Stimulated activated CD4-positive, alpha-beta T cell treated with anti-CD3 and anti-CD28 coated beads, Interleukin-2, amount 100 ng/mL, for 24 hours (primary cell): ENCODE measurements around the gene RAB11FIP5.
"Not testable (repeated sequence)": the region's sequence is repeated elsewhere in the genome, so short reads cannot be mapped to it uniquely, and the experiment has no call there.

Source experiments
- DNase-seq, 2 donors: peaks; one replicate each; pipeline ENCODE4 v3.0.0-alpha.2; 2020

Gene RAB11FIP5

DNA sequence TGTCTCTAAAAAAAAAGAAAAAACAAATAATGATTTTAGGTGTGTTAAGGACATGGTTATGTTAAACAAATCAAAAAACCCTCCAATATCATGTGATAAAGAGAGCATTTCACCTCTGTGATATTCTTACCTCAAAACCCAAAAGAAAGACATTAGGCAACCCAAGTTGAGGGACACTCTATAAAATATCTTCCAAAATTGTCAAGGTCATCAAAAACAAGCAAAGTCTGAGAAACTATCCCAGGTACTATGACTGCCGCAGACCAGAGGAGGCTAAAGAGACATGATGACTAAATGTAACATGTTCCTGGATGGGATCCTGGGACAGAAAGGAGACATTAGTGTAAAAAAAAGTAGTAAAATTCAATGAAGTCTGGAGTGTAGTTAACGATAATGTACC is 45.7 kb downstream of the RAB11FIP5 start:
- DNase-seq: no peak

DNA sequence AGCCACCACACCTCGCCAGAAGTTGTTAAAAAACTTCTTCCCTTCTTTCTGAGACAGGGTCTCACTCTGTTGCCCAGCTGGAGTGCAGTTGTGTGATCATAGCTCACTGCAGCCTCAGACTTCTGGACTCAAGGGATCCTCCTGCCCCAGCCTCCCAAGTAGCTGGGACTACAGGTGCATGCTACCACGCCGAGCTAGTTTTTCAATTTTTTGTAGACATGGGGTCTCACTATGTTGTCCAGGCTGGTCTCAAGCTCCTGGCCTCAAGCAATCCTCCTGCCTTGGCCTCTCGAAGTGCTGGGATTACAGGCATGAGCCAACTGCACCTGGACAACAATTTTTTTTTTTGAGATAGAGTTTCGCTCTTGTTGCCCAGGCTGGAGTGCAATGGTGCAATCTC is 47.7 kb downstream of the RAB11FIP5 start:
- not testable (repeated sequence) for DNase-seq

DNA sequence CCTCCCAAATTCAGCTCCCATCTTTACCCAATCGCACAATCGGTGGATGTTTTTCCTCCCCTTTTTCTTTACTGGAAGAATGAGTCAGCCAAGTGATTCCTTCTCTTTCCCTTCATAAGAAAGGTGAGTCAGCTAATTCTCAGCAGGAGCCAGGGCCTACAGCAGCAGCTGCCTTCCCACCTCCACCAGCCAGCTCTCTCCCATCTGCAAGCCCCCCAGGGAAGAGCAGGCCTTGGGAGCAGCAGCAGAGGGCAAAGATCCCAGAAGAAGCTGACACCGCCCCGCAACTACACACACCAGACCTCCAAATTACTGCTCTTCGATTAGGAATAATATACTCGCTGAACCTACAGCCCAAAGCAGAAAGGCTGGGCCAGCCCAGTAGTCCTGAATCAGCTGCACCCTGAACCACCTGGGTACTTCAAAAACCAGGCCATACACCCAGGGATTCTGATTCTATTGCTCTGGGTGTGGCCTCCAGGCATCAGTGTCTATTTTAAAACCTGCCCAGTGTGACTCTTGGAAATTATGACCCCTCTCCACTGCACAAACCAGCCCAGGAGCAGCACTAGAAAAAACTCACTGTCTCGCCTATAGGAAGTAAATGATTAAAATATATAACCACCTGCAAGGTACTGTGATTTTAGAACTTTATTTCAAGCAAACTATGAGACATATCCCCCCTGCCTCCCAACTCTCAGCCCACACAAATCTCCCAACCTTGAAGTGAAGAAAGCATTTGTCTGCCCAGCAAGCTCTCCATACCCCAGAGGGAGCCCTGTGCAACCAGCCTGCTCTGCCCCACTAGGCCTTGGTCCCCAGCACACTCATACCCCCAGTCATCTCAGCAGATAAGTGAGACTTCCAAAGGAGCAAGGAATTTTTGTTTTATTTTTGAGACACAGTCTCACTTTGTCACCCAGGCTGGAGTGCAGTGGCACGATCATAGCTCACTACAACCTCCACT is 48.6 kb downstream of the RAB11FIP5 start:
- DNase-seq: no peak

DNA sequence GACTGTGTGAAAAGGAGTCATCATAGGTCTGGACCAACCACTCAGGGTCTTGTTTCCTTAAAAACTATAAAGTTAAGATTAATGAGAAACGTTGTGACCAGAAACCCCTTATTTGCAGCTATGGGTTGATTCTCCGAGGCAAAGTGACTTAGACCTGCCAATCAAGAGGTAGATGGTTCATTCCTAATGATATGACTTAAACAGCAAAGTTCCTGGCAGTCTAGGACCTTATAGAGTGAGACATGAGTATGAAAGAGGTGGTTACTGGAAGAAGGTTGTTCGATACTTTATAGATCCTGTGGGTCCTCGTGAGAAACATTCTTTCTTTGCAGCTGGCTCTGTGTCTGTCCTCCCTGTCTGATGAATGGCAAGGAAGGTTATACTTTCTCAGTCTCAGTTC is 49.3 kb downstream of the RAB11FIP5 start:
- no peak for DNase-seq

DNA sequence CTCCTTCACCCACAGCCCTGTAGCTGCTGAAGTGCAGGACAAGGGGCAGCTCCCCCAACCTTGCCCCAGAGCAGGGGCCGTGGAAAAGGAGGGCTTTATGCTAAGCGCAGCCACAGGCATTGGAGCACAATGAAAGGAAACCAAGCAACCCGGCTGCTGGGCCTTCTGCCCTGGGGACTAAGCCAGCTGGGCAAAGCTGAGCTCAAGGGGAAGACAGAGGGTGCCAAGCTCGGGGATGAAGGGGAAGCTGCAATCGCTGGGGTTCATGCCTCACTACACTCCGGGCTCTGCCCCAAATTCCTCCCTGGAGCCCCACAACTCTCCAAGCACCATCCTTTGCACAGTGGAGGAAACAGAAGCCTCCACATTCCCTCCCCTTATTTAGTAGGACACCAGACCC is 53.6 kb downstream of the RAB11FIP5 start:
- no peak for DNase-seq

DNA sequence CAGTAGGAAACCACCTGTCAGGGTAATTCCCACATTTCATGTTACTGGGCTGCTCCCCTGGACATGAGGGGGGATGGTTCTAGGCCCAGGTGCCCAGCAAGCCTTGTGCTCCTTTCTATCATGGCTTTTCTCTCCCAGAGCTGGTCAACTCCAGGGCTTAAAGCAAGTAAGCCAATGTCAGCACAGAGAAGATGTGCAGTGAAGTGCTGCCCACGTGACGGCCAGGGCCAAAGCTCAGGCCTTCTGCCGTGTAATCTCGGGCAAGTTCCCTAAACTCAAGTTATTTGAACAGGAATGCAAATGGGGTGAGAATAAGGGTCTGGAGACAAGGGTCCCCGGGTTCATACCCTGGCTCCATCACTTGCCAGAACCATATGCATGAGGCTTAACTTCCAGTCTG is 57.8 kb downstream of the RAB11FIP5 start:
- no peak for DNase-seq

DNA sequence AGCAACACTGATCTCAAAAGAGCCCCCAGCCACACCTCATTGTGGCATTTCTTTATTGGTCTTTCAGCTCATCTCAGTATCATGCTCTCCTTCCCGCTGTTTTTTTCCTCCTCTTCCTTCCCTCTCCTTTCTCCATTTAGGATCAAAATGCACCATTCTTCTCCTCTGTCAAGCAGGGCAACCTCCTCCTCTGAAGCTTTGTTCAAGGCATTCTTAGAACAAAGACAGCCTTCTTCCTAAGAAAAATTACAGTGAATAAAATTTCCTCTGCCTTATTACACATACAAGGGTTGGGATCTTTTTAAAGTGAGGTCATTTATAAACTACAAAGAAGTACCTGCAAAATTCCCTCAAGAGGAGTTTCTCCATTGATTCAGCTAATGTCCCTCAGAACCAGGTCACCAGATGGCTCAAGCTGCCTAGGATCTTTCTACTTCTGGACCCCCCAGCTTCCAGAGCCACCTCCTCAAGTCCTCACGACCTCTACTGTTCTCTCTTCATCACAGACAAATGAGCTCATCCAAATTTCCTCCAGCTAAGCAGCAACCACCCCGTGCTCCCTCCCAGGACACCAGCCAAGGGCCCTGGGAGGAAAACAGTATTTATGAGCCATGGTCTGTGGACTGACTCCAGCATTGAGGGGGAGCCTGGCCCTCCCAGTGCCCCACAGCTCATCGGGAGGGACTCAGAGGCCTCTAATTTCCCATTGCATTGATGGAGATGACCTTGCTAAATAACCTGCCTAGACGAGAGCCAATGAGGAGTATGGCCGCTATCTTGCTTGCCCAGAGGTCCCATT is 59.2 kb downstream of the RAB11FIP5 start:
- no peak for DNase-seq

DNA sequence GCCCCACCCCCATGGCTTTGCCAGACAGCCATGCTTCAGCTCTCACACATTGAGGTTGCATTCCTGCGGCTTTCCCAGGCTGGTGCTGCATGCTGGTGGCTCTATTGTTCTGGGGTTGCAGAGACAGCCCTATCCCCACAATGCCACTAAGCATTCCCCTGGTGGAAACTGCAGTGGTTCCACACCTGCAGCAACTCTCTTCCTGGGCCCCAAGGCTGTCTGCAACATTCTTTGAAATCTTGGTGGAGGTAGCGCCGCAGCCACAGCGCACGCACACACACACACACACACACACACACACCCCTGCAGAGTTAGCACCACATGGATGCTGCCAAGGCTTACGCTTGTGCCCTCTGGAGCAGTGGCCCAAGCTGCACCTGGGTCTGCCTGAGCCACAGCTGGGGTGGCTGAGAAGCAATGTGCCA is 62.6 kb downstream of the RAB11FIP5 start:
- no peak for DNase-seq

DNA sequence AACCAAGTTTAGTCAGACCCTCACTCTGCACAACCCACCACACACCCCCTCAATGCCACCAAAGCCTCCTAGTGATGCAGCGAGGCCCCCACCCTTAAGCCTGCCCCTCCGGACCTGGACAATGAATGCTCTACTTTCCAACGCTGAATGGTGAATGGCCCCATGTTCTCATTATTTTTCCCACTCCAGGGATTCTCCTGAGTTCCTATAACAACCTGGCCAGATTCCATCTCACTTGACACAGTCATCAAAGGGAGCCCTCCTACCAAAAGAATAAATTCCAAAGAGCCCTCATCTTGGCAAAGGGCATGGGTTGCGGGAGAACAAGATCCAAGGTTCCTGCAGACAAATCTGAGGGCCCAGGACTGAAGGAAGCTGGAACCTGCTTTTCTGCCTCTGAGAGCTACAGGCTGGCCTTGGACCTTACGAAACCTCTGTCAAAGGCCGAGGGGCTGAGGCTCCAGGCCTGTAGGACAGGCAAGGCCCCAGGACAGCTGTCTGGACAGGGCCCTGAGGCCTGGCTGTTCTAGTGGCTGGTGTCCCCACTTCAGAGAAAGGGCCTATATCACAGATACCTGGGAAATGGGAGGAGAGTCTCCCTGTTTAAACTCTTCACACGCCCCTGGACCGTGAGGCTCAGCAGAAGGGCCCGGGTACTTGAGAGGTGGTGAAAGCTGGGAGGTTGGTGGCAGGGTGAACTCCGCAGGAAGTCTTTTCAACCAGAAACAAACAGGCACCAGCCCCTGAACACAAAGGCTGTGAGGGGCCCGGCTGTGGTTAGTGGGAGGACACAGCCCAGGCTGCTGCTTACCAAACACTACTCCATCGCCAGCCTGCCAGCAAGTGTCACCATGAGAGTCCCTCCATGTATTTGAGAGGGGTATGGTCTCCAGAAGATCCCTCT is 68.6 kb downstream of the RAB11FIP5 start:
- DNase-seq: no peak

DNA sequence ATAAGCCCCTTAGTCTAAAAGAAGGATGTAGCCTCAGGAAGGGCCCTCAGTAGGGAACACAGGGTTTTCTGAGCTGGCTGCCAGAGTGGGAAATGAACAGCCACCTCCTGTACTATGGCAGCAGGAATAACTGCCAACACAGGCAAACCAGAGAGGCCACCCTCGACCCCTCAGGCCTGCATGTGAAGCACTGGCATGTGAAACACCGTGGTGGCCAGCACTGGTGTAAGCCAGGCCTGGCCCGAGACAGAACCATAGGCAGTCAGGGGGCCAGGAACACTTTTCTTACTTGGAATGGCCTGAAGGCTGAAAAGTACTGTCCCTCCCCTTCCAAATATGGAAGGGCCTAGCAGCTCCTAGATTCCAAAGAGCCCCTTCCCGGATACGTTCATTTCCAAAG is 69.5 kb downstream of the RAB11FIP5 start:
- no peak for DNase-seq

DNA sequence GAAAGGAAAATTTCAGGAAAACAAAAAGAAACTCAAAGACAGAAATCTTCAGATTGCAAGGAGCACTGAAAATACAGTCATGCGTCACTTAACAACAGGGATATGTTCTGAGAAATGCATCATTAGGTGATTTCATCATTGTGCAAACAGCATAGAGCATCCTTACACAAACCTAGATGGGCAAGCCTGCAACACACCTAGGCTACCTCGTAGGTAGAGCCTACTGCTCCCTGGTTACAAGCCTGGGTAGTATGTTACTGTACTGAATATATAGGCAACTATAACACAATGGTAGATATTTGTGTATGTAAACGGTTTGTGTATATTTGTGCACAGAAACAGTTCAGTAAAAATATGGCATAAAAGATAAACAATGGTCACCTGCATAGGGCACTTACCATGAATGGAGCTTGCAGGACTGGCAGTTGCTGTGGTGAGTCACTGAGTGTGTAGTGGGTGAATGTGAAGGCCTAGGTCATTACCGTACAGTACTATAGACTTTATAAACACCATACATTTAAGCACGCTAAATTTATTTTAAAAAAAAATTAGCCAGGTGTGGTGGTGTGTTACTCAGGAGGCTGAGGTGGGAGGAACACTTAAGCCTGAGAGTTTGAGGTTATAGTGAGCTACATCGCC is 74.7 kb downstream of the RAB11FIP5 start:
- DNase-seq: no peak

DNA sequence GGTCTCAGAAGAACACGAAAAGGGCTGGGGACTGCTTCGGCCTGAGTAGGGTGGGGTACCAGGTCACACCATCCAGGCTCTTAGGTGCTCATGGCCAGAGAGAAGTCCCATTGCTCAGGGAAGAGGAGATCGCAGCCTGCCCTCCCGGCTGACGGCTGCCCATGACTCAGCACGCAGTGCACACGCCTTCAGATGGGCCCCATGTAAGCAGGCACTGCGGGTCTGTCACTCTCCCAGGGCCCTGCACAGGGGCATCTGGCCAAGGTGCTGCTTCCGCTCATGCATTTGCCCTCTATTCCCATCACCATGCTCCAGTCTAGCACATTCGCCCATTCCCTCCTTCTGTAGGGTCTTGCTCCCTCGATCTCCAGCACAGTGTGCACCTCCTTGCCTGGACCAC is 76.0 kb downstream of the RAB11FIP5 start:
- DNase-seq: no peak

DNA sequence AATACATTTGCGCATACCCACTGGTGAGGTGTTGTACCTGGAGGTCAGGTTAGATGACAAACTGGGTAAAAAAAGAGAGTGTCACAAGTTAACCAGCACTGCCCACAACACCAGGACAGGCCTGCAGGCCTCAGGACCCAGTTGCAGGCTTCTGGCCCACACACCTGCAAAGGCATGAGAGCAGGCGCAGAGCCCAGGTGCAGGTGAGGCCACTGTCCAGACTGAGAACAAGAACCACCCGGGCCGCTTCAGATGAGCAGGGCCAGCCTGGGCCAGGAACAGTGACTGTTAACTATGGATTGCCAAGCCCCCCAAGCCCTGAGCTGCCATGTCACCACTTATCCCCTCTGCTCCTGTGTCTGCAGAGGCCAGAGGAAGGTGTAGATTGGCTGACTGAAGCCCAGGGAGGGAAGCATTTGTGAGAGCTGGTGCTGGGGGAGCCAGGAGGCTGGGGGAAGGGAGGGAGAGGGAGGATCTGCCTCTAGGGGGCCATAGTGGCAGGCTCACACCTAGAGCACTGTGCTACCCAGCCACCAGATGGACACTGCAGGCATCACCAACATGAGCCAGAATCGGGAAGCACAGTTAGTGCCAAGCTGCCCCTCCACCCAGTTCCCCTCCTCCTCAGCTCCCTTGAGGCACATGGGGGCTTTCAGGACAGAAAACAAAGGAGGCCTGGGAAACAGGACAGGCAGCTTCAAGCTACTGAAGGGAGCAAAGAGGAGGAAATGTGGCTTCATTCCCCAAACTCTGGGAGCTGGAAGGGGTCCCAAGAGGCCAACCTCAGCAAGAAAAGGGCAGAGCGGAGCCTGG is 76.6 kb downstream of the RAB11FIP5 start:
- DNase-seq: no peak

DNA sequence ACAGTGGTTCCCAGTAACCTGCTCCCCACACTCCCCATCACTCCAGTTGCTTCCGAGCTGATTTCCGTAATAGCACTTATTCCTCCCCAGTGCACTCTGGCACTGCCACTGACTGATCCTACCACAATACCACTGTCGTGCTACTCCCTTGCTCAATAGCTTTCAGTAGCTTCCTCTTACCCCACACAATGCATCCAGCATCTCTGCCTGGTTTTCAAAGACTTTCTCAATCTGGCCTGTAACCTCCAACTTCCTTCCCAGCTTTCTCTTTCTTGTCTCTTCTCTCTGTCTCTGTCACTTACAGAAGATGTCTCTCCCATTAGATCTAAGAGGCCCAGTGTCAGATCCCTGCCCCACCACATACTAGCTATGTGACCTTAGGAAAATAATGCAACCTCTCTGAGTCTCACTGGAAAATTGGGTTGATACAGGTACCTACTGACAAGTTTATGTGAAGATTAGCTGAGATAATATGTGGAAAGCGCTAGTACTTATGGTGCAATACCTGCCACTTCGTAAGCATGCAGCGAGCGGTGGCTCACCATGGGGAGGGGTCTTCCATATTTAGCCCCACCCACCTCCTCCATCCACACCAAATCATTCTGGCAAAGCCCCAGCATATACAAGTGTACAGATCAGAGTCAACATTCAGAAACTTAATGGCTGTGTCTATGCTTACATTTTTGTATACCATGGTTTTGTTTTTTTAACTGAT is 77.9 kb downstream of the RAB11FIP5 start:
- DNase-seq: no peak

DNA sequence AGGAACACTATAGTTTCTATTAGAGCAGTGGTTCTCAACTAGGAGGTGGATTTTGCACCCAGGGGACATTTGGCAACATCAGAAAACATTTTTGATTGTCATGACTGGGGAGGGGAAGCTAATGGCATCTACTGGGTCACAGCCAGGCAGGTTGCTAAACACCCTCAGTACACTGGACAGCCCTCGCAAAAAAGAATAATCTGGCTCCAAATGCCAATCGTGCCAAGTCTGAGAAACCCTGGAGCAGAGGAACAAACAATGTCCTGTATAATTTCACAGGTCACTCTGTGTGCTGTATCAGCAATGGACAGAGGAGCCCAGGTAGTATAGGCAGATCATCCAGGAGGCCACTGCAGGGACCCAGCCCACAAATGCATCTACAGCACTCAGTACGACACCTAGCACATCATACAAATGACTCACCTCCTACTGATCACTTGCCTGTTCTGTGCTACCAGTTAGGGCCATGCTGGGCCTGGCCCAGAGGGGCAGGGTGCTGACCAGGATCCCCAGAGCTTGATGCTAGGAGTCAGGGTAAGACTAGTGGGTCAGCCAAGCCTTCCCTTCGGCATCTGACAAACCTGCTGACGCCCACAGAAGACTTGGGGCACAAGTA is 78.9 kb downstream of the RAB11FIP5 start:
- DNase-seq: no peak

DNA sequence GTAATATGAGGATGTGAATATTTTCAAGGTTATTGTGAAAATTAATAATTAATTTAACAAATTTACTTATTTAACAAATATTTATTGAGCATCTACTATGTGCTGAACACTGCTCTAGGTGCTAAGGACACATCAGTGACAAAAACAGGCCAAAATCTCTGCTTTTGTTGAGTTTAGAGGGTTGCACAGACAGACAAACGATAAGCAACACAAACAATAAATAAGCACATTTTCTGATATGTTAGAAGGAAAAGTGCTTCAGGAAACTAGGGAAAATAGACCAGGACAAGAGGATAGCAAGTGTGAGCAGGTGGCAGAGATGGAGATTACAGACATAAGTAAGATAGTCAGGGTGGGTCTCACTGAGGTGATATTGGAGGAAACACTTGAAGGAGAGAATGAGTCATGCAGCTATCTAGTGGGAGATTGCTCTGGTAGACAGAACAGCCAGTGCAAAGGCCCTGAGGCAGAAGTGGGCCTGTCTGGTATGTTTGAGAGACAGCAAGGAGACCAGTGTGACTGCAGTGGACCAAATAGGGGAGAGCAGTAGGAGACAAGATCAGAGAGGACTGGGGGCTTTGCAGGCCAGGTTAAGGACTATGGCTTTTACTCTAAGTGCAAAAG is 79.5 kb downstream of the RAB11FIP5 start:
- DNase-seq: no peak

DNA sequence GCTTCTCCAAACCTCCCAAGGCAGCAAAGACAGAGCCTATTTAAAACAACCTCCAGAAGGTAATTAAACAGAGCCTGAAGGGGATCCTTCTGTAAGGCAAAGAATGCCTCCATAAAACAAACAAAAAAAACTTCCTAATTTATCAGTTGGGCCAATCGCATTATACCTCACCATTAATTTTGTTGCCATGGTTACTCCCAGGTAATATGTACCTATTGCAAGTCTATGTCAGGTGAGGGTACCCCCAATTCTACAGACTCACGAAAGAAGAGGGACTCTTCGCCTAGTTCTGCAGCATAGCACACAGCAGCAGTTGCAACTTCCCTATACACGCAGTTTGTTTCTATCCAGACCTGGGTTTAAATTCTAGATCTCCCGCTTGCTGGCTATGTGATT is 80.0 kb downstream of the RAB11FIP5 start:
- DNase-seq: no peak

DNA sequence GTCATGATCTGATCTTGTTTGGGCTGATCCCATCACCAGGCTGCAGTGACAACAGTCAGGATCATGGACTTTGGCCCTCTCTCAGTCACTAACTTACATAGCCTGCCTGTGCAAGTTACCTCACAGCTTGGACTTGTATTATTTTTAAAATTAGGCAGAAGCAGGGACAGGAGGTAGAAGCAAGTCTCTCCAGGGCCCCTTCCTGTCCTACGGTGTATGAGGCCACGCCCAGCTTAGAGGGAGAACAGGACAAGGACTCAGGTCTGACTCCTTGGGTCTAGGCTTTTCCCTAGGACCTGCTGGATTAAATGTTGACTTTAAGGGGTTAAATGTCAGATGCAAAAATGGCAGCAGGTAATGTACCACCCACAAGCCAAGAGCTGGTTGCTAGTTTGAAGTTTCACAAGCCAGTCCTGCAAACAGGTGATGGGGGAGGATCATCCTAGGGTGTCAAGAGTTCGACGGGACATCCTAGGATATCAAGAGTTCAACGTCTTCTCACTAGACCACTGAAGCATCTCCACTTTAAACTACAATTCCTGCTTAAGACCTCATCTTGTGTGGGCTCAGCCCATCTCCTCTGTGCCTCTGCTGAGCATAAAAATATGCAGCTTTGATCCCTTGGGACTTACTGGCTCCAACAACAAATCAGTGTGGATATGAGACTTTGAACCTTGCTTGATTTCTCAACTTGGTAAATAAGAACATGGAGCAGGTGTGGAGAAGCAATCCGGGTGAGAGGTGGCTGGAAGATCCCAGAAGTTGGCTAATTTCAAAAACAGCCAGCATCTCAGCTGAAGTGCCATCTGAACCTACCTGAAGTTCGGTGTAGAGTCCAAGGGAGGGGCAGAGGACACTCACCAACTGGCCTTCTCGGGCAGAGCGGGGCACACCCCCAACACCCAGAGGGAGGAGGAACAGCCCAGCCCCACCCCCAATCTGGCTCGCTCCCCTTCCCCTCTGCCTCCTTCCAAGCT is 80.7 kb downstream of the RAB11FIP5 start:
- DNase-seq: no peak
